ENCODE data around the gene CCDC85B. TPM values are rescaled to one million over a fixed set of nuclear protein-coding genes. Genes with fewer than 3 reads are reported as not detected.

The CCDC85B gene
- total RNA-seq, 1 experiment from 2014 or later = 85.4 TPM

DNA sequence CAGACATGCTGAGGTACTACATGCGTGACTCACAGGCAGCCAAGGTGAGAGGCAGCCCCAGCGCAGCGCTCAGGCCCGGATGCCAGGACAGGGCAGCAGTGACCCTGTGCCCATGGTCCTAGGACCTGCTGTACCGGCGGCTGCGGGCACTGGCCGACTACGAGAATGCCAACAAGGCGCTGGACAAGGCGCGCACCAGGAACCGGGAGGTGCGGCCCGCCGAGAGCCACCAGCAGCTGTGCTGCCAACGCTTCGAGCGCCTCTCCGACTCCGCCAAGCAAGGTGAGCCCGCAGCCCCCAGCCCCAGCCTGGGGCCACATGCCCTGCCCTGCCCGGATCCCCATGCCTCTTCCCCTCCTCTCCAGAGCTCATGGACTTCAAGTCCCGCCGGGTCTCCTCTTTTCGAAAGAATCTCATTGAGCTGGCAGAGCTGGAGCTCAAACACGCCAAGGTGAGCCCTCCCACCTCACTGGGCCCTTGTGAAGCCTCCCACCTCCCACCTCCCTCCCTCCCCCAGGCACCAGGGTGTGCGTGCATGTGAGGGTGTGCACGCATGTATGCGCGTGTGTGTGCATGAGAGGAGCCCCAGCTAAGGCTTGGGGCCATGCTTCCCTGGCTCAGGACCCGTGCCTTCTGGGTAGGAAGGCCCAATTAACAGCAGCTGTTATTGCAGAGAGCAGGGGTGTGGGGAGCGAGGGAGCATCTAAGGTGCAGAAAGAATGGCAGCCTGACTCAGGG lies 37.8 kb upstream of the CCDC85B start:
- 0 out of 2 replicates have a peak, but pooled peaks have one; percentile 65 for TF ChIP-seq POLR2AphosphoS5 (IDR thresholded peaks at IDR 0.05; ENCODE audit: low read depth, low read length)
- no peak for TF ChIP-seq TCF7L2 (IDR thresholded peaks at IDR 0.05; ENCODE audit: low read depth, low read length)
- TF ChIP-seq, protein P1, sequence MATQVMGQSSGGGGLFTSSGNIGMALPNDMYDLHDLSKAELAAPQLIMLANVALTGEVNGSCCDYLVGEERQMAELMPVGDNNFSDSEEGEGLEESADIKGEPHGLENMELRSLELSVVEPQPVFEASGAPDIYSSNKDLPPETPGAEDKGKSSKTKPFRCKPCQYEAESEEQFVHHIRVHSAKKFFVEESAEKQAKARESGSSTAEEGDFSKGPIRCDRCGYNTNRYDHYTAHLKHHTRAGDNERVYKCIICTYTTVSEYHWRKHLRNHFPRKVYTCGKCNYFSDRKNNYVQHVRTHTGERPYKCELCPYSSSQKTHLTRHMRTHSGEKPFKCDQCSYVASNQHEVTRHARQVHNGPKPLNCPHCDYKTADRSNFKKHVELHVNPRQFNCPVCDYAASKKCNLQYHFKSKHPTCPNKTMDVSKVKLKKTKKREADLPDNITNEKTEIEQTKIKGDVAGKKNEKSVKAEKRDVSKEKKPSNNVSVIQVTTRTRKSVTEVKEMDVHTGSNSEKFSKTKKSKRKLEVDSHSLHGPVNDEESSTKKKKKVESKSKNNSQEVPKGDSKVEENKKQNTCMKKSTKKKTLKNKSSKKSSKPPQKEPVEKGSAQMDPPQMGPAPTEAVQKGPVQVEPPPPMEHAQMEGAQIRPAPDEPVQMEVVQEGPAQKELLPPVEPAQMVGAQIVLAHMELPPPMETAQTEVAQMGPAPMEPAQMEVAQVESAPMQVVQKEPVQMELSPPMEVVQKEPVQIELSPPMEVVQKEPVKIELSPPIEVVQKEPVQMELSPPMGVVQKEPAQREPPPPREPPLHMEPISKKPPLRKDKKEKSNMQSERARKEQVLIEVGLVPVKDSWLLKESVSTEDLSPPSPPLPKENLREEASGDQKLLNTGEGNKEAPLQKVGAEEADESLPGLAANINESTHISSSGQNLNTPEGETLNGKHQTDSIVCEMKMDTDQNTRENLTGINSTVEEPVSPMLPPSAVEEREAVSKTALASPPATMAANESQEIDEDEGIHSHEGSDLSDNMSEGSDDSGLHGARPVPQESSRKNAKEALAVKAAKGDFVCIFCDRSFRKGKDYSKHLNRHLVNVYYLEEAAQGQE (IDR thresholded peaks at IDR 0.05; ENCODE audit: insufficient read depth in 1 of 2, low read depth in 2 of 2, low read length in 1 of 2) = no peak
- TF ChIP-seq SIN3A (IDR thresholded peaks at IDR 0.05; ENCODE audit: borderline replicate concordance, insufficient read depth, low read depth, low read length) = peak; percentile 33; the same call in 1 of the 2 replicates
- TF ChIP-seq, protein P2, sequence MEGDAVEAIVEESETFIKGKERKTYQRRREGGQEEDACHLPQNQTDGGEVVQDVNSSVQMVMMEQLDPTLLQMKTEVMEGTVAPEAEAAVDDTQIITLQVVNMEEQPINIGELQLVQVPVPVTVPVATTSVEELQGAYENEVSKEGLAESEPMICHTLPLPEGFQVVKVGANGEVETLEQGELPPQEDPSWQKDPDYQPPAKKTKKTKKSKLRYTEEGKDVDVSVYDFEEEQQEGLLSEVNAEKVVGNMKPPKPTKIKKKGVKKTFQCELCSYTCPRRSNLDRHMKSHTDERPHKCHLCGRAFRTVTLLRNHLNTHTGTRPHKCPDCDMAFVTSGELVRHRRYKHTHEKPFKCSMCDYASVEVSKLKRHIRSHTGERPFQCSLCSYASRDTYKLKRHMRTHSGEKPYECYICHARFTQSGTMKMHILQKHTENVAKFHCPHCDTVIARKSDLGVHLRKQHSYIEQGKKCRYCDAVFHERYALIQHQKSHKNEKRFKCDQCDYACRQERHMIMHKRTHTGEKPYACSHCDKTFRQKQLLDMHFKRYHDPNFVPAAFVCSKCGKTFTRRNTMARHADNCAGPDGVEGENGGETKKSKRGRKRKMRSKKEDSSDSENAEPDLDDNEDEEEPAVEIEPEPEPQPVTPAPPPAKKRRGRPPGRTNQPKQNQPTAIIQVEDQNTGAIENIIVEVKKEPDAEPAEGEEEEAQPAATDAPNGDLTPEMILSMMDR (IDR thresholded peaks at IDR 0.05) = no peak
- no peak overlapping the region for H3K4me3 ChIP-seq (ENCODE audit: low read depth in 2 of 2, low read length in 2 of 2)
- in situ Hi-C loops (cut with HindIII; ENCODE audit: low pct_unique_long_range_greater_than_20kb, low sequenced_read_pairs) (no loop called here), intact Hi-C loops (cut with micrococcal nuclease; ENCODE audit: unreplicated experiment) (loop anchor here (10.0 kb wide), 1 partner anchor 298 kb away; the partner anchor contains the start of gene LTBP3)
- CTCF ChIA-PET = interaction anchor here (0.6 to 1.6 kb wide), 2 partner anchors 108 to 217 kb away, joined by 3 to 5 read pairs; no protein-coding TSS in a partner anchor
- no peaks in the 10 kb centered on the region for H3K9me3 ChIP-seq (ENCODE audit: control insufficient read depth, insufficient read depth, low read depth, low read length)
- H3K27me3 ChIP-seq (ENCODE audit: control insufficient read depth, insufficient read depth, low read length) = no peaks in the 10 kb centered on the region
- DNase-seq (ENCODE audit: low read depth, low spot score) (no peak), ATAC-seq (peak; percentile 13)
- peaks cover 36% of the 10 kb centered on the region for H3K4me1 ChIP-seq (ENCODE audit: control insufficient read depth, insufficient read depth, low read length)
- H3K27ac ChIP-seq (ENCODE audit: low read length) = peak overlapping the region; percentile 18; the same call in 1 of the 2 replicates
- H3K36me3 ChIP-seq (ENCODE audit: control insufficient read depth, insufficient read depth, low read length) = peaks cover 29% of the 10 kb centered on the region
- BruUV-seq (replicated peaks) = no TSS peak
- POLR2A ChIA-PET = interaction anchor here (0.5 to 1.7 kb wide), 5 partner anchors 8 to 273 kb away, joined by 4 to 8 read pairs (median 5); partner anchors contain the start of genes KAT5 and MUS81

DNA sequence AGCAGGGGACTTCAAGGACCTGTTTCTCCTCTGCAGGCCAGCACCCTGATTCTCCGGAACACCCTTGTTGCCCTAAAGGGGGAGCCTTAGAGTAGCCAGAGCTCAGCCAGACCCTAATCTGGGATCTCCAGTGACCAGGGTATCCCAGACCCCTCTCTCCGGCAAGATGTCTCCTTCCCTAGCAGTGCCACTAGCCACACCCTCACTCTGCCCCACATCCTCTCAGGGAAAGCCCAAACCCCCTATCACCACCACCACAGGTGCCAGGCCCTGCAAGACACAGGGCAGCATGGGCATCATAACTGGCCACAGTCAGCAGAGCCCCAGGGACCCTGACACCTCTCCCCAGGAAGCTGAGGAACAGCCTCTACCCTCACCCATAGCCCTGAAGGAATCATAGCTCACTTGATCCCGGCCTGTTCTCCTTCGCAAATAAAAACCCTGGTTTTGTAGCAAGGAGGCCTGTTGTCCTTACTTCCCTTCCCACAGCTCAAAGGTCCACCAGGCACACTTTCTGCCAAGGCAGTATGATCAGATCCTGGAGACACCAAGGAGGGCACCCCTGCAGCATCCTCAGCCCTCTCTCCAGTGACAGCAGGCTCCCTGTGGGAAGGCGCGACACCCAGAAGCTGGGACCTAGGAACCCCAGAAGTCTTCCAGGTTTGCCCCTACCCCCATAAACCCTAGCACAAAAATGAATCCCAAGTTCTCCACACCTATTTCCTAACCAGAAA lies 37.1 kb upstream of the CCDC85B start:
- Histone ChIP-seq H3K27ac (ENCODE audit: low read length) (peak overlapping the region; percentile 18; the same call in 1 of the 2 replicates), H3K9me3 (ENCODE audit: control insufficient read depth, insufficient read depth, low read depth, low read length) (no peaks in the 10 kb centered on the region), H3K4me1 (ENCODE audit: control insufficient read depth, insufficient read depth, low read length) (peaks cover 36% of the 10 kb centered on the region), H3K4me3 (ENCODE audit: low read depth in 2 of 2, low read length in 2 of 2) (no peak overlapping the region), H3K36me3 (ENCODE audit: control insufficient read depth, insufficient read depth, low read length) (peaks cover 29% of the 10 kb centered on the region), H3K27me3 (ENCODE audit: control insufficient read depth, insufficient read depth, low read length) (no peaks in the 10 kb centered on the region)
- peak; percentile 39; the same call in 1 of the 2 replicates for TF ChIP-seq SIN3A (IDR thresholded peaks at IDR 0.05; ENCODE audit: borderline replicate concordance, insufficient read depth, low read depth, low read length)
- TF ChIP-seq POLR2AphosphoS5 (IDR thresholded peaks at IDR 0.05; ENCODE audit: low read depth, low read length) = peak; percentile 79; the same call in 1 of the 2 replicates
- TF ChIP-seq TCF7L2 (IDR thresholded peaks at IDR 0.05; ENCODE audit: low read depth, low read length) = no peak
- TF ChIP-seq, protein P1 (IDR thresholded peaks at IDR 0.05; ENCODE audit: insufficient read depth in 1 of 2, low read depth in 2 of 2, low read length in 1 of 2) = no peak
- TF ChIP-seq, protein P2 (IDR thresholded peaks at IDR 0.05) = peak; percentile 55
- BruUV-seq (replicated peaks) = no TSS peak
- intact Hi-C loops (cut with micrococcal nuclease; ENCODE audit: unreplicated experiment) (loop anchor here (10.0 kb wide), 1 partner anchor 299 kb away; the partner anchor contains the start of gene LTBP3), in situ Hi-C loops (cut with HindIII; ENCODE audit: low pct_unique_long_range_greater_than_20kb, low sequenced_read_pairs) (no loop called here)
- ATAC-seq (no peak), DNase-seq (ENCODE audit: low read depth, low spot score) (no peak)
- POLR2A ChIA-PET = interaction anchor here (0.5 to 1.6 kb wide), 3 partner anchors 18 to 274 kb away, joined by 5 to 8 read pairs (median 5); partner anchors contain the start of gene KAT5
- CTCF ChIA-PET = no interaction called here

Measured in Panc1 (cell line).